GM18505 (cell line): ENCODE measurements around the gene TMEM18.
"Not testable (repeated sequence)": the region's sequence is repeated elsewhere in the genome, so short reads cannot be mapped to it uniquely, and the experiment has no call there.

Experiments
- ATAC-seq: cut with Tn5 transposase; IDR thresholded peaks from one replicate; pipeline ENCODE4 v1.9.1; 2021; ENCODE audit not compliant: unreplicated experiment
- POLR2A ChIP-seq: IDR thresholded peaks from 4 replicates; pipeline ENCODE4 v1.6.1; 2011; ENCODE audit warnings: borderline replicate concordance; ENCODE audit not compliant: insufficient read depth, insufficient read length; ENCODE audit errors: extremely low read depth

TMEM18 gene

GRCh38 chr2:705971-706511, 28.8 kb upstream of the TMEM18 start:
- TF ChIP-seq POLR2A: no peak
- ATAC-seq: peak; percentile 93

GRCh38 chr2:702765-703164, 25.6 kb upstream of the TMEM18 start:
- not testable (repeated sequence) for ATAC-seq

GRCh38 chr2:696999-697627, 19.9 kb upstream of the TMEM18 start:
- no peak for ATAC-seq

GRCh38 chr2:696463-696862, 19.3 kb upstream of the TMEM18 start:
- ATAC-seq: peak; percentile 96
- no peak for TF ChIP-seq POLR2A

More at GRCh38 chr2:696999-697627, 19.9 kb upstream of the TMEM18 start:
- no peak for TF ChIP-seq POLR2A

GRCh38 chr2:694906-695510, 17.8 kb upstream of the TMEM18 start:
- ATAC-seq: no peak
- TF ChIP-seq POLR2A: no peak

GRCh38 chr2:694174-694573, 17.0 kb upstream of the TMEM18 start:
- no peak for ATAC-seq
- no peak for TF ChIP-seq POLR2A

- ATAC-seq: no peak
- no peak for TF ChIP-seq POLR2A
These were observed 16.4 kb upstream of the TMEM18 start for GRCh38 chr2:693606-694005.

GRCh38 chr2:692767-693166, 15.6 kb upstream of the TMEM18 start:
- no peak for ATAC-seq
- no peak for TF ChIP-seq POLR2A

GRCh38 chr2:691821-692761, 14.9 kb upstream of the TMEM18 start:
- ATAC-seq: no peak
- TF ChIP-seq POLR2A: no peak

GRCh38 chr2:690799-691198, 13.6 kb upstream of the TMEM18 start:
- ATAC-seq: no peak
- no peak for TF ChIP-seq POLR2A

- ATAC-seq: no peak
- TF ChIP-seq POLR2A: no peak
These were observed 12.8 kb upstream of the TMEM18 start for GRCh38 chr2:689877-690510.

GRCh38 chr2:689237-689636, 12.0 kb upstream of the TMEM18 start:
- no peak for TF ChIP-seq POLR2A
- no peak for ATAC-seq

GRCh38 chr2:688504-689076, 11.4 kb upstream of the TMEM18 start:
- no peak for TF ChIP-seq POLR2A
- ATAC-seq: no peak
